HepG2 (cell line): Measurements from ENCODE around the gene MAB21L4. TPM values are rescaled to one million over a fixed set of nuclear protein-coding genes. Genes with fewer than 3 reads are reported as not detected.
A peak's percentile ranks its signal among the peaks of the same experiment; 100 is the strongest.

Experiments used
- GATAD2A ChIP-seq: IDR thresholded peaks from 2 replicates; pipeline ENCODE4 v1.6.1; 2016
- HNF4G ChIP-seq, 2 experiments: sonication (generic) in 1 of 2; formaldehyde crosslinking in 1 of 2; IDR thresholded peaks; 2 replicates each; pipeline versions ENCODE4 v1.4.0 to v1.6.1; 2011 to 2020; ENCODE audit warnings: borderline replicate concordance in 2 of 2, low read depth in 2 of 2, mild to moderate bottlenecking in 2 of 2, low read length in 1 of 2, missing genetic modification reagents in 1 of 2, moderate library complexity in 1 of 2
- KLF15 ChIP-seq: sonication (generic); formaldehyde crosslinking; IDR thresholded peaks from 2 replicates; pipeline ENCODE4 v1.8.1; 2023; ENCODE audit warnings: borderline replicate concordance, mild to moderate bottlenecking, inconsistent platforms, missing genetic modification reagents, mixed read lengths
- POLR2G ChIP-seq: fragments of 200-400 bp; formaldehyde crosslinking; IDR thresholded peaks from 2 replicates; pipeline ENCODE4 v1.6.1; 2018; ENCODE audit warnings: mild to moderate bottlenecking, low read depth, low read length, moderate library complexity
- RFX1 ChIP-seq: fragments of 450-650 bp; IDR thresholded peaks from 2 replicates; pipeline ENCODE4 v1.6.1; 2017
- SMC3 ChIP-seq: IDR thresholded peaks from 2 replicates; pipeline ENCODE4 v1.6.1; 2011; ENCODE audit warnings: low read length, improper control_type of control experiment
- TSC22D2 ChIP-seq: sonication (generic); formaldehyde crosslinking; IDR thresholded peaks from 2 replicates; pipeline ENCODE4 v1.5.1; 2020; ENCODE audit warnings: missing genetic modification reagents, mild to moderate bottlenecking, borderline replicate concordance
- ZNF615 ChIP-seq: sonication (generic); formaldehyde crosslinking; IDR thresholded peaks from 2 replicates; pipeline ENCODE4 v1.5.0; 2020; ENCODE audit warnings: mild to moderate bottlenecking, missing genetic modification reagents, borderline replicate concordance
- polyA plus RNA-seq, 8 experiments: library from polyadenylated mRNA; depleted of rRNA in 3 of 8; stranded (reverse) in 7 of 8; unstranded in 1 of 8; fragments of >200 nt; fragmentation: Illumina TruSeq in 4 of 8; extraction: Trizol in 4 of 8; gene quantifications; 2 replicates each; pipeline versions ENCODE4 v1.2.1 to v1.2.3, GENCODE V29; 2011 to 2016; ENCODE audit warnings: low read depth in 4 of 8, missing spikeins in 1 of 8, mixed read lengths in 1 of 8; ENCODE audit not compliant: insufficient read depth in 1 of 8
- total RNA-seq, 5 experiments: library from RNA; depleted of rRNA; stranded (reverse); fragments of >200 nt; fragmentation: Illumina TruSeq; extraction: Trizol; gene quantifications; 2 replicates each; pipeline ENCODE4 v1.2.3, GENCODE V29; 2016; ENCODE audit warnings: low read depth in 1 of 5
- TF ChIP-seq, protein P1 (sequence below): sonication (generic); IDR thresholded peaks from 2 replicates; pipeline ENCODE4 v1.6.1; 2016; ENCODE audit warnings: low read depth, borderline replicate concordance
- TF ChIP-seq, protein P2 (sequence below): sonication (generic); formaldehyde crosslinking; IDR thresholded peaks from 2 replicates; pipeline ENCODE4 v1.4.0; 2020; ENCODE audit warnings: missing genetic modification reagents, borderline replicate concordance
- TF ChIP-seq, protein P3 (sequence below): sonication (generic); formaldehyde crosslinking; IDR thresholded peaks from 2 replicates; pipeline ENCODE4 v1.8.1; 2022; ENCODE audit warnings: mild to moderate bottlenecking, missing genetic modification reagents
- TF ChIP-seq, protein P4 (sequence below): IDR thresholded peaks from 2 replicates; pipeline ENCODE4 v1.6.1; 2016
- TF ChIP-seq, protein P5 (sequence below): sonication (generic); formaldehyde crosslinking; IDR thresholded peaks from 2 replicates; pipeline ENCODE4 v1.5.0; 2020; ENCODE audit warnings: mild to moderate bottlenecking, missing genetic modification reagents, borderline replicate concordance
- TF ChIP-seq, protein P6 (sequence below), 2 experiments: sonication (generic) in 1 of 2; formaldehyde crosslinking in 1 of 2; IDR thresholded peaks; 2 replicates each; pipeline versions ENCODE4 v1.5.1 to v1.6.1; 2011 to 2020; ENCODE audit warnings: borderline replicate concordance in 1 of 2, low read depth in 1 of 2, low read length in 1 of 2, mild to moderate bottlenecking in 1 of 2, missing genetic modification reagents in 1 of 2, moderate library complexity in 1 of 2

MAB21L4 gene
- total and polyA plus RNA-seq, 2 of the 13 experiments (the other 11 are each of a cell fraction or from before 2014, with no cell fraction given), result 3.0 to 14.0 TPM

DNA sequence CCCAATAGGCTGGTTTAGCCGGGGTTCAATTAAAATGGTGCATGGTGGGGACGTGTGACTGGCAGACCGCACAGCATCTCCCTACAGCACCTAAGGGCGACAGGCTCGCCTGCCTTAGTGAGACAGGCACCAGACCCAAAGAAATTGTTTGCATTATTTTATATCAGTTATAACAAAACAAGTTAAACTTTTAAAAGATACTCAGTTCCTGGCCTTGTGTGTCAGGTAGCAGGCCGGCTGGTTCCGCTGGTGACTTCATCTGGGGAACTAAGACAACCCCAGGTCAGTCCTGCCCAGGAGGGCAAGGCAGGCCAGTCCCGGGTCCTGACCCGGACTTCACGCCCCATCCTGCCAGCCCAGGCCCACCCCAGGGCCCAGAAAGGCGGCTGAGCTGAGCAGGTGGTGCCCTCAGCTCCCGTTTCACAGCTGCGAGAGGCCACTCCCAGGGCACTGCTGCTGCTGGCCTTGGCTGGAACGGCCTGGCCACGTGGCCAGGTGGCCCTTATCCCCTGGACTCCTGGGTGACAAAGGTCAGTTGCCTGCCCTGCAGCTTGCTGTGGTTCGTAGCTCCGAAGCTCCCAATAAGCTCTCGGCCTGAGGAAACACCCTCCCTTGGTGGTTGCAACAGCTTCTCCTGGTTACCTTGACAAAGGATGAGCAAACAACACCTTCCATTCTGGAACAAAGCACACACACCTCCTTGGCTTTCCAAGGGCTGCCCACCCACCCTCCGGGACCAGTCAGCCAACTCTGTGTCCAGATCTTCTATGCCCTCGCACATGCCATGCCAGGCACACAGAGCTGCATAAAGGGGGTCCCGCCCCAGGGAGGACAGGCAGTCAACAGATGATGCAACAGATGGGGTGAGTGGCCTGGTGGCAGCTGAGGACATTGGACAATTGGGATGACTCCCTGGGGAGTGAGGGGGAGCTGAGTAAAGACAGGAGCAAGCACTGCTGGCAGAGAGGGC is 38.6 kb downstream of the MAB21L4 start (continued):
- peak; percentile 71 for TF ChIP-seq POLR2G
- TF ChIP-seq, protein P1, sequence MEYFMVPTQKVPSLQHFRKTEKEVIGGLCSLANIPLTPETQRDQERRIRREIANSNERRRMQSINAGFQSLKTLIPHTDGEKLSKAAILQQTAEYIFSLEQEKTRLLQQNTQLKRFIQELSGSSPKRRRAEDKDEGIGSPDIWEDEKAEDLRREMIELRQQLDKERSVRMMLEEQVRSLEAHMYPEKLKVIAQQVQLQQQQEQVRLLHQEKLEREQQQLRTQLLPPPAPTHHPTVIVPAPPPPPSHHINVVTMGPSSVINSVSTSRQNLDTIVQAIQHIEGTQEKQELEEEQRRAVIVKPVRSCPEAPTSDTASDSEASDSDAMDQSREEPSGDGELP, result peak; percentile 96
- TF ChIP-seq, protein P2, sequence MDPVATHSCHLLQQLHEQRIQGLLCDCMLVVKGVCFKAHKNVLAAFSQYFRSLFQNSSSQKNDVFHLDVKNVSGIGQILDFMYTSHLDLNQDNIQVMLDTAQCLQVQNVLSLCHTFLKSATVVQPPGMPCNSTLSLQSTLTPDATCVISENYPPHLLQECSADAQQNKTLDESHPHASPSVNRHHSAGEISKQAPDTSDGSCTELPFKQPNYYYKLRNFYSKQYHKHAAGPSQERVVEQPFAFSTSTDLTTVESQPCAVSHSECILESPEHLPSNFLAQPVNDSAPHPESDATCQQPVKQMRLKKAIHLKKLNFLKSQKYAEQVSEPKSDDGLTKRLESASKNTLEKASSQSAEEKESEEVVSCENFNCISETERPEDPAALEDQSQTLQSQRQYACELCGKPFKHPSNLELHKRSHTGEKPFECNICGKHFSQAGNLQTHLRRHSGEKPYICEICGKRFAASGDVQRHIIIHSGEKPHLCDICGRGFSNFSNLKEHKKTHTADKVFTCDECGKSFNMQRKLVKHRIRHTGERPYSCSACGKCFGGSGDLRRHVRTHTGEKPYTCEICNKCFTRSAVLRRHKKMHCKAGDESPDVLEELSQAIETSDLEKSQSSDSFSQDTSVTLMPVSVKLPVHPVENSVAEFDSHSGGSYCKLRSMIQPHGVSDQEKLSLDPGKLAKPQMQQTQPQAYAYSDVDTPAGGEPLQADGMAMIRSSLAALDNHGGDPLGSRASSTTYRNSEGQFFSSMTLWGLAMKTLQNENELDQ (CRISPR knock-in tag), result no peak
- TF ChIP-seq GATAD2A (CRISPR knock-in tag), result peak; percentile 97
- TF ChIP-seq RFX1, result peak; percentile 75
- TF ChIP-seq, protein P3, sequence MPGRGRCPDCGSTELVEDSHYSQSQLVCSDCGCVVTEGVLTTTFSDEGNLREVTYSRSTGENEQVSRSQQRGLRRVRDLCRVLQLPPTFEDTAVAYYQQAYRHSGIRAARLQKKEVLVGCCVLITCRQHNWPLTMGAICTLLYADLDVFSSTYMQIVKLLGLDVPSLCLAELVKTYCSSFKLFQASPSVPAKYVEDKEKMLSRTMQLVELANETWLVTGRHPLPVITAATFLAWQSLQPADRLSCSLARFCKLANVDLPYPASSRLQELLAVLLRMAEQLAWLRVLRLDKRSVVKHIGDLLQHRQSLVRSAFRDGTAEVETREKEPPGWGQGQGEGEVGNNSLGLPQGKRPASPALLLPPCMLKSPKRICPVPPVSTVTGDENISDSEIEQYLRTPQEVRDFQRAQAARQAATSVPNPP (CRISPR knock-in tag), result peak; percentile 80; the same call in 1 of the 2 replicates
- TF ChIP-seq HNF4G (IDR thresholded peaks at IDR 0.05; ENCODE audit: borderline replicate concordance, low read depth, low read length), result peak; percentile 97
- peak; percentile 99 for TF ChIP-seq HNF4G (CRISPR knock-in tag; IDR thresholded peaks at IDR 0.05; ENCODE audit: borderline replicate concordance, low read depth)
- TF ChIP-seq, protein P4, sequence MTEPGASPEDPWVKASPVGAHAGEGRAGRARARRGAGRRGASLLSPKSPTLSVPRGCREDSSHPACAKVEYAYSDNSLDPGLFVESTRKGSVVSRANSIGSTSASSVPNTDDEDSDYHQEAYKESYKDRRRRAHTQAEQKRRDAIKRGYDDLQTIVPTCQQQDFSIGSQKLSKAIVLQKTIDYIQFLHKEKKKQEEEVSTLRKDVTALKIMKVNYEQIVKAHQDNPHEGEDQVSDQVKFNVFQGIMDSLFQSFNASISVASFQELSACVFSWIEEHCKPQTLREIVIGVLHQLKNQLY, result peak; percentile 98
- TF ChIP-seq, protein P5, sequence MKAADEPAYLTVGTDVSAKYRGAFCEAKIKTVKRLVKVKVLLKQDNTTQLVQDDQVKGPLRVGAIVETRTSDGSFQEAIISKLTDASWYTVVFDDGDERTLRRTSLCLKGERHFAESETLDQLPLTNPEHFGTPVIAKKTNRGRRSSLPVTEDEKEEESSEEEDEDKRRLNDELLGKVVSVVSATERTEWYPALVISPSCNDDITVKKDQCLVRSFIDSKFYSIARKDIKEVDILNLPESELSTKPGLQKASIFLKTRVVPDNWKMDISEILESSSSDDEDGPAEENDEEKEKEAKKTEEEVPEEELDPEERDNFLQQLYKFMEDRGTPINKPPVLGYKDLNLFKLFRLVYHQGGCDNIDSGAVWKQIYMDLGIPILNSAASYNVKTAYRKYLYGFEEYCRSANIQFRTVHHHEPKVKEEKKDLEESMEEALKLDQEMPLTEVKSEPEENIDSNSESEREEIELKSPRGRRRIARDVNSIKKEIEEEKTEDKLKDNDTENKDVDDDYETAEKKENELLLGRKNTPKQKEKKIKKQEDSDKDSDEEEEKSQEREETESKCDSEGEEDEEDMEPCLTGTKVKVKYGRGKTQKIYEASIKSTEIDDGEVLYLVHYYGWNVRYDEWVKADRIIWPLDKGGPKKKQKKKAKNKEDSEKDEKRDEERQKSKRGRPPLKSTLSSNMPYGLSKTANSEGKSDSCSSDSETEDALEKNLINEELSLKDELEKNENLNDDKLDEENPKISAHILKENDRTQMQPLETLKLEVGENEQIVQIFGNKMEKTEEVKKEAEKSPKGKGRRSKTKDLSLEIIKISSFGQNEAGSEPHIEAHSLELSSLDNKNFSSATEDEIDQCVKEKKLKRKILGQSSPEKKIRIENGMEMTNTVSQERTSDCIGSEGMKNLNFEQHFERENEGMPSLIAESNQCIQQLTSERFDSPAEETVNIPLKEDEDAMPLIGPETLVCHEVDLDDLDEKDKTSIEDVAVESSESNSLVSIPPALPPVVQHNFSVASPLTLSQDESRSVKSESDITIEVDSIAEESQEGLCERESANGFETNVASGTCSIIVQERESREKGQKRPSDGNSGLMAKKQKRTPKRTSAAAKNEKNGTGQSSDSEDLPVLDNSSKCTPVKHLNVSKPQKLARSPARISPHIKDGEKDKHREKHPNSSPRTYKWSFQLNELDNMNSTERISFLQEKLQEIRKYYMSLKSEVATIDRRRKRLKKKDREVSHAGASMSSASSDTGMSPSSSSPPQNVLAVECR (CRISPR knock-in tag), result peak; percentile 92
- 0 out of 2 replicates have a peak, but pooled peaks have one; percentile 48 for TF ChIP-seq ZNF615 (CRISPR knock-in tag)
- peak; percentile 98 for TF ChIP-seq TSC22D2 (CRISPR knock-in tag)
- TF ChIP-seq KLF15, result peak; percentile 100
- TF ChIP-seq SMC3, result 0 out of 2 replicates have a peak, but pooled peaks have one; percentile 0
- TF ChIP-seq, protein P6, sequence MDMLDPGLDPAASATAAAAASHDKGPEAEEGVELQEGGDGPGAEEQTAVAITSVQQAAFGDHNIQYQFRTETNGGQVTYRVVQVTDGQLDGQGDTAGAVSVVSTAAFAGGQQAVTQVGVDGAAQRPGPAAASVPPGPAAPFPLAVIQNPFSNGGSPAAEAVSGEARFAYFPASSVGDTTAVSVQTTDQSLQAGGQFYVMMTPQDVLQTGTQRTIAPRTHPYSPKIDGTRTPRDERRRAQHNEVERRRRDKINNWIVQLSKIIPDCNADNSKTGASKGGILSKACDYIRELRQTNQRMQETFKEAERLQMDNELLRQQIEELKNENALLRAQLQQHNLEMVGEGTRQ (IDR thresholded peaks at IDR 0.05; ENCODE audit: low read depth, low read length), result peak; percentile 94
- TF ChIP-seq, protein P6 (CRISPR knock-in tag; IDR thresholded peaks at IDR 0.05; ENCODE audit: borderline replicate concordance), result peak; percentile 96
